ENCODE data around the gene SLC12A8.

The SLC12A8 gene

GRCh38 chr3:125179884-125180240 lies 32.7 kb downstream of the SLC12A8 start:
- DNase-seq, result no peak

- DNase-seq, result no peak
Observed at GRCh38 chr3:125179143-125179883, 33.2 kb downstream of the SLC12A8 start.

DNA sequence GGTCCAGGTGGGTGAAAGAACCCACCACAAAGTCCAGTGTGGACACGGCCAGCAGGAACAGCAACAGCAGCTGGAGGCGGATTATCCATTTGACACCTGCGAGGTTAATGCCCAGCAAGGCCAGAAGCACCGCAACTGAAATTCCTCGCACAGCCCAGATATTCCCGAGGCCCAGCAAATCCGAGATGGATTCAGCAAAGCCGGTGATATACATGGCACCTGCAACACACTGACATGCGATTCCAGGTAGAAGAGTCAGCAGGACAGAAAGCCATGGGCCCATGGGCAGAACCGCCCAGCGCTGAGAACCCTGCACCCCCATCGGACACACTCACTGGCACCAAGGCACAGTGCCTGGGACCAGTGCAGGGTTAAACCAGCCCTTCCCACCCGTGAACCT lies 34.8 kb downstream of the SLC12A8 start:
- DNase-seq, result no peak

DNA sequence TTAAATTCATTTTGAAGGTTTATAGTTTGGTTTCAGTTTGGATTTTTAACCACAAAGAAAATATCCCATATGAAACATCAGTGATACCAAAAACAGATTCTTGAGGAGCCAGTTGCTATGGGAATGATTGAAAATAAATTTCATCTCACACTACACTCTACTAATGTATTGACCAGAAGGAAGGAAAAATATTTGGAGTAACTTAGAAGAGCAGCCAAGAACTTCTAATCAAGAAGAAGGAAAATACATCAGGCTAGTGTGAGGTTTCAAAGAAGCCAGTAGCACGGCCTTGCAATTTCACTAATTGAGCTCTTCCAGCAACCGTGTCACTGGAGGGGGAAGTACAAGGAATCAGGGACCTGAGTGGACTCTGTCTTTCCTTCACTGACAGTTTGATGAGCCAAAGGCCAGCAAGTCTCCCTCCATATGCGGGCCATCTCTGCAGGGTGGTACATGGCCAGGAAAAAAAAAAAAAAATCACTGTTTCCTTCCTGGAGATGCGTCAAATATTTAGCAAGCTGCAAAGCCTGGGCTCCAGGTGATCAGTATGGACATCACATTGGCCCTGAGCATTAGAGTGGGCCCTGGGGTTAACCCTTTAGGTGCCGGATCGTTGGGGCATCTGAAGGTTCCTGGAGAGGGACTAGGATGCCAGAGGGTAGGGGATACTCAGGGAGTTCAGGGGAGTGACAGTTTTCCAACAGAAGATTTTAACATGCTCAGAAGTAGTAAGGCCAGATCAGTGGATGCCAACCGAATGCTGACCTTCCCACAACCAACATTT lies 37.1 kb downstream of the SLC12A8 start:
- no peak for DNase-seq

- DNase-seq, result no peak
Observed at GRCh38 chr3:125172346-125172745, 40.2 kb downstream of the SLC12A8 start.

DNA sequence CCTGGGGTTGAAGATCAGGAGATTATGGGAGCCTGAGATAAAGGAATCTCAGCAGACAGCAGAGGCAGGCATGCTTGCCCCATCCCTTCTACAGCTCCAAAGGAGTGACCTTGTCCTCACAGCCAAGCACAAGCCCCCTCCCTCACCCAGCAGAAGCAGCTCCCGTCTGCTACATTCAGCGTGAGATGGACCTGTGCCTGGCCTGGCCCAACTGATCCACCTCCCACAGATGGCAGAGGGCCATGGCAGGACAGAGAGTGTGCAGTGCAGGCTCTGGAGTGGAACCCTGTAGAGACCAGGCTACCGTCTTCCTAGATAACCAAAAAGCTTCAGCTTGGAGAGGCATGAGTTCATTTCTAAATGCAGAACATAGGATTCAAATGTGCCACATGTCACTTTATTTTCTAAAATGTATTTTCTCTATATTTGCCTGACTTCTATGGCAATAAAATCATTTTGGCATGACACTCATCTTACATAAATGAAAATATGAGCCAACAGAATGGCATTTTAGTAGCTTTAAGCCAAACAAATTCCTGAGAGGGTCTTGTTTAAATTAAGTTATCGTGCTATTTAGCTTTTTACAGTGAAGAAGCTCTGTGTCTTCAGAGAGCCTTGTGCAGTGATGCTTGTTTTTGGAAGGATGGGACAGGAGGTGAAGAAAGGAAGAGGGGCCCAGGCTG lies 43.7 kb downstream of the SLC12A8 start:
- no peak for DNase-seq

DNA sequence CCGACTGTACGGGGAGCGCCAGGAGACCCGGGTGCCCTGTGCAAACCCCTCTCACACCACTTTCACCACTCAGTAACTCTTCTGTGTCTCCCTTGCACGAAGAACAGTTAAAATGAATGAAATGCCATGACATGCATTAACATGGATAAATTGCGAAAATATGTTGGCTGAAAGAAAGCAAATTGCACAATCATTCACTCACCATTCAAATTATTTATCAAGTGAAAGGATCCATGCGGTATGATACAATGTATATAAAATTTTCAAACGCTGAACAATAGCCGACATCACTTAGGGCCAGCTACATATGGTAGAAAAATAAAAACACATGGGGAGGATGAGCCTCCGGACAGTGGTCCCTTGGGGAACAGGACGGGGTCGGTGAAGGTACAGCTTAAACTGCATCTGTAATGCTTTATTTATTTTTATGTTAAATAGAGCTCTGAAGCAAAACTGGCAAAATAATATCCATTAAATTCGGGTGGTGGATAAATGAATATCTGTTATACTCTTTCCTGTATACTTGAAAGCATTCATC lies 45.9 kb downstream of the SLC12A8 start:
- no peak for DNase-seq

DNA sequence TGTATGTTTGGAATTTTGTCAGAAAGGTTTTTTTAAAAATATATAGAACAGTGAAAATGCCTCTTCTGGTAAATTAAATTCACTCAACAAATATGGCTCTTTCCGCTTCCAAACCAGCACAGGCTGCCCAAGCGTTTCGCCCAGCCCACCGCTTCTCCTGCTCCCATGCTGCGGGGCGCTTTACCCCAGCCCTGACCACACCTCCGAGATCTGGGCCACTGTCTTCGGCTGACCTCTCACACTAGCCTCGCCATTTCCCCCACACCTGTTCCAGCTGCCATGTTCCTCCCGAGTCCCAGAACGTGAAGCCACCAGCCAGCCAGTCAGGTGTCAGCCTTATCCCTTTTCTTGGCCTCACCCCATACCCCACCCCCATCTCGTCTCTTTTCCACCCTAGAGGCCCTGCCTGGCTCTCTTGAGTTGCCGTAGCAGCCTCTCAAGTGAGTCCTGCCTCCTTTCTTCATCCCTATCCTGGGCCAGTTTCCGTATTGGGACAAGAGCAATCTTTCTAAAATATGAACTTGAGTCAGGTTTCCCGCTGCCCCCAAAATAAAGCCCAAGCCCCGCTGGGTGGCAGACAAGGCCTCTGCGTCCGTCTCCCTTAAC lies 46.5 kb downstream of the SLC12A8 start:
- no peak for DNase-seq

DNA sequence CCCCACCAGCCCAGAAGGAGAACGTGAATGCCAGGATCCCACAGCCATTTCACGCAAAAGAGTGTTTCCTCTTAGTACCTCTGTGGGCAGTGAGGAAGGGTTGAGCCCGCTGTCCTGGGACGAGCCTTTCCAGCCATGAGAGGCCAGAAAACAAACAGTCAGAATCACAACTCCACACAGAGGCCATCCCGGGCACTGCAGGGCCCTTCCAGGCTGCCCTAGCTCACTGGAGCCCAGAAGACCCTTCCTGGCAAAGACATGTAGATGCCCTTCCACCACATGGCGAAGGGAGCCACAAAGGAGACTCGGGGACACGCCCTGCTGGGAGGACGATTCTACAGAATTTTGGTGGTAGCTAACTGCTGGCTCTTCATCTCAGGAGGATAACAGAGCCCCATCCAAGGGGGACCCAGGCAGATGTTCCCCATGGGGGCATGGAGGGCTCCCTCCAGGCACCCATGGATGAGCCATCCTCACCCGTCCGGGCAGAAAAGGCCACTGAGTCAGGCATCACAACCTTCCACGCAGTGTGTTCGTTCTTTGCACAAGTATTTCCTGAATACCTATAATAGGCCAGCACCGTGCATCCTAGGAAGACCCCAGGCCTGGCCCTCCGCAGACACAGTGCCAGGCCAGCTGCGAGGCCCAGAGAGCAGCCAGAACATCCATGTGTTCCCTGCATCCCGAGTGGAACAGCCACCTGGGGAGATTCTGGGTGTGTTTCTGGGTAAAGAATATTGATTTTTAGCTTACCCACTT lies 47.2 kb downstream of the SLC12A8 start:
- no peak for DNase-seq

DNA sequence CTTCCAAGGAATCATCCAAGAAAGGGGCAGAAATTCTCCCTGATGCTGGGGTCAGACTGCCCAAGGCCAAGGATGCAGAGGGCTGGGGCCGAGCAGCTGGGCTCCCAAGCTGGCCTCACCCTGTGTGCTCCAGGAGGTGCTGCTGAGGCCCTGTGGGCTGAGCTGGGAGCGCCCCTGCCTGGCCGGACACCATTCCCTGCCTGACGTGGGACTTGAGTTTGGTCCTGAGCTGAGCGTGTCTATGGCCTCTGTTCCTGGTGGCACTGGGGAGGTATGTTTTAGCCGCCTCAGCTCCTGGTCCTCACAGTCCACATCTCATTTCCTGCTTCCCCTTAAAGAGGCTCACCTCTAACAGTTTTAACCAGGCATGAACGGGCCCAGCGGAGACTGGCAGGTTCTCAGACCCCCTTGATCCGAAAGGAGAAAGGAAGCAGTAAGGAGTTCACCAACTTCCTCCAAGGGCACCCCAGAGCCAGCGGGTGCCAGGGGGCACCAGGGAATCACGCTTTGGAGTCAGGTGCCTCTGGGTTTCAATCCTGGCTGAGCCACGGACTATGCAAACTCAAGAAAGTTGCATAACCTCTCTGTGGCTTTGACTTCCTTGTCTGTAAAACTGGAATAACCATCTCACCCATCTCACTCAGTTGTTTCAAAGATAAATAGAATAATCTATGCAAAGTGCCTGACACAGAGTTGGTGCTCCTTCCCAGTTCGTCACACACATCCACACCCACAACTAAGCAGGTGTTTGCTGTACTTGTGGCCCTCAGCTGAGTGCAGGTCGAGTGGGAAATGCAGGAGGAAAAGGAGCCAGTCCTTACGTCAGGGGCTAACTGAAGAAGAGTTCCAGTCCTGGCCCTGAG lies 48.6 kb downstream of the SLC12A8 start:
- DNase-seq, result no peak

GRCh38 chr3:125161607-125162219 lies 50.8 kb downstream of the SLC12A8 start:
- no peak for DNase-seq

- no peak for DNase-seq
Observed at GRCh38 chr3:125160606-125161371, 51.8 kb downstream of the SLC12A8 start.

- DNase-seq, result no peak
Observed at GRCh38 chr3:125157183-125157582, 55.4 kb downstream of the SLC12A8 start.

GRCh38 chr3:125156456-125156855 lies 56.1 kb downstream of the SLC12A8 start:
- DNase-seq, result no peak

DNA sequence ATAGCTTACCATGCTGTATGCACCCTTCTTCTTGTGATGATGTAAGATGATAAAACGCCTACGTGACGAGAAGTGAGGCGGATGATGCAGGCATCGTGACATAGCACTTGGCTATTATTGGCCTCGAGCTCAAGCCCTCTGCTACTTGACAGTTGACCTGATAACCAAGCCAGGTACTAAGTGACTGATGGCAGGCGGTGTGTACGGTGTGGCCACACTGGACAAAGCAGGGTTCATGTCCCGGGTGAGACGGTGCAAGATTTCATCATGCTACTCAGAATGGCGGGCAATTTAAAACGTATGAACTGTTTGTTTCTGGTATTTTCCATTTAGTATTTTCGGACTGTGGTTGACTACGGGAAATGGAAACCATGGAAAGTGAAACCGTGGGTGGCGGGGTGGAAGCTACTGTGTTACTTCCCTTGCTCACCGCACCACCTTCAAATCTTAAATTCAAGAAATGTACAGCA lies 57.7 kb downstream of the SLC12A8 start:
- DNase-seq, result peak; percentile 49

GRCh38 chr3:125154110-125154509 lies 58.4 kb downstream of the SLC12A8 start:
- no peak for DNase-seq

DNA sequence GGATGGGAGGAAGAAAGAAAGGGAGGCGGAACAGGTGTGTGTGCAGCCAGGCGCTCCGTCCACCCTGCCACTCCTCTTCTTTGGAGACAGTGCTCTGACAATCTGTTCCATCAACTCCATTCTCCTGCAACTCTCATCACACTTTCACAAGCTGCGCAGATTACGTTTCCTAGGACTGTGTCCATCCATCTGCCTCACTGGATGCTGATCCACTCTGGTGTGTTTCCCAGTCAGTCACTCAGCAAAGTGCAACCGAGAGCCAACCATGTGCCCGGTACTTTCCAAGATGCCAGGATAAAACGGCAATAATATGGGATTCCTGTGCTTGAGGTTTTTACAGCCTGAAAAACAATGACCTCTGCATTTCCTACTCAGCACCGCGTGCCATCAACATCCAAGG lies 59.6 kb downstream of the SLC12A8 start:
- DNase-seq, result no peak

- DNase-seq, result no peak
Observed at GRCh38 chr3:125151916-125152315, 60.6 kb downstream of the SLC12A8 start.

- DNase-seq, result no peak
Observed at GRCh38 chr3:125151442-125151817, 61.1 kb downstream of the SLC12A8 start.

Measured in activated CD4-positive, alpha-beta T cell treated with anti-CD3 and anti-CD28 coated beads, Interleukin-2, Interleukin-6, amounts not matched to agents 100 ng/mL and 50 ng/mL, durations not matched to agents 16 hours and 8 hours (primary cell).